Ectodermal cell (in vitro differentiated cells): ENCODE results near the gene IRAK2.

Source experiments
- H3K27ac ChIP-seq: 2 replicates; pipeline ENCODE4 v1.7.0; 2013; ENCODE audit warnings: mild to moderate bottlenecking, low read depth, low read length; ENCODE audit not compliant: insufficient read depth, poor library complexity, severe bottlenecking
- H3K27me3 ChIP-seq: 2 replicates; pipeline ENCODE4 v1.7.0; 2013; ENCODE audit warnings: mild to moderate bottlenecking, low read length; ENCODE audit not compliant: insufficient read depth, control insufficient read depth, poor library complexity, severe bottlenecking
- H3K36me3 ChIP-seq: one replicate; pipeline ENCODE4 v1.7.0; 2013; ENCODE audit warnings: low read length; ENCODE audit not compliant: control insufficient read depth, insufficient read depth
- H3K4me1 ChIP-seq: one replicate; pipeline ENCODE4 v1.7.0; 2013; ENCODE audit warnings: low read length; ENCODE audit not compliant: control insufficient read depth, insufficient read depth
- H3K4me3 ChIP-seq: 2 replicates; pipeline ENCODE4 v1.7.0; 2013; ENCODE audit warnings: low read depth, low read length, control low read depth; ENCODE audit not compliant: insufficient read depth
- H3K9me3 ChIP-seq: 2 replicates; pipeline ENCODE4 v1.7.0; 2013; ENCODE audit warnings: mild to moderate bottlenecking, low read length, moderate library complexity; ENCODE audit not compliant: control insufficient read depth
- WGBS, 2 experiments: methylation state at CpG; one replicate each; pipeline ENCODE4 v1.1.7; 2013; ENCODE audit warnings: missing lambda C conversion rate in 2 of 2; 5-methylcytosine and 5-hydroxymethylcytosine counted together

Gene IRAK2

GRCh38 chr3:10240799-10241198 lies 76.1 kb downstream of the IRAK2 start:
- H3K36me3 ChIP-seq = no peaks in the 10 kb centered on the region
- H3K27ac ChIP-seq = no peak overlapping the region
- 87 to 91% methylated on average over 6 of the region's 6 CpGs for WGBS, 2 experiments
- no peaks in the 10 kb centered on the region for H3K4me1 ChIP-seq
- no peak overlapping the region for H3K4me3 ChIP-seq
- H3K27me3 ChIP-seq = no peaks in the 10 kb centered on the region
- H3K9me3 ChIP-seq = no peaks in the 10 kb centered on the region

GRCh38 chr3:10242182-10243065 lies 77.7 kb downstream of the IRAK2 start:
- WGBS, 2 experiments = 93 to 94% methylated on average over 7 of the region's 7 CpGs

DNA sequence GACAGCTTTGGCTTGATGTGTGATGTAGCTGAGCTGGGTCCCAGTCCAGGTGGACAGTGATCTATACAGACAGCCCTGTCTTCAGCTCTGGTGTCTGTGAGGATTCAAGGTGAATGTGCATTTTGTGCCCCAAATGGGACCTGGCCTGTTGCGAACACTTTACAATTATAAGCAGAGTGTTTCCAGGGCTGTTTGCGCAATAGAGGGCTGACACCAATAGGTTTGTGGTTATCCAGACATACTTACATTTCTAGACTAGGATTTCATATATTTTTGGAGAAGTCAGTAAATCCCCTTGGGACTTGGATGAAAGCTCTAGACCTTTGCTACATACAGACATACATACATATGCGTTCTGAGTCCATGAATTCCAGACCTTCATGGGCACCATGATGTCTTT lies 79.3 kb downstream of the IRAK2 start:
- no peak overlapping the region for H3K27ac ChIP-seq
- no peak overlapping the region for H3K4me3 ChIP-seq
- no peaks in the 10 kb centered on the region for H3K36me3 ChIP-seq
- H3K9me3 ChIP-seq = no peaks in the 10 kb centered on the region
- 65 to 87% methylated on average over 2 to 3 of the region's 3 CpGs for WGBS, 2 experiments
- H3K27me3 ChIP-seq = no peaks in the 10 kb centered on the region
- no peaks in the 10 kb centered on the region for H3K4me1 ChIP-seq

More at GRCh38 chr3:10242182-10243065, 77.7 kb downstream of the IRAK2 start:
- H3K36me3 ChIP-seq = no peaks in the 10 kb centered on the region
- H3K27ac ChIP-seq = no peak overlapping the region
- no peaks in the 10 kb centered on the region for H3K27me3 ChIP-seq
- no peak overlapping the region for H3K4me3 ChIP-seq
- H3K9me3 ChIP-seq = no peaks in the 10 kb centered on the region
- no peaks in the 10 kb centered on the region for H3K4me1 ChIP-seq

- 90 to 95% methylated on average over 6 of the region's 6 CpGs for WGBS, 2 experiments
- Histone ChIP-seq H3K4me1 (no peaks in the 10 kb centered on the region), H3K27me3 (no peaks in the 10 kb centered on the region), H3K9me3 (no peaks in the 10 kb centered on the region), H3K36me3 (no peaks in the 10 kb centered on the region), H3K4me3 (no peak overlapping the region), H3K27ac (no peak overlapping the region)
Measured at GRCh38 chr3:10245081-10245712, 80.5 kb downstream of the IRAK2 start.

DNA sequence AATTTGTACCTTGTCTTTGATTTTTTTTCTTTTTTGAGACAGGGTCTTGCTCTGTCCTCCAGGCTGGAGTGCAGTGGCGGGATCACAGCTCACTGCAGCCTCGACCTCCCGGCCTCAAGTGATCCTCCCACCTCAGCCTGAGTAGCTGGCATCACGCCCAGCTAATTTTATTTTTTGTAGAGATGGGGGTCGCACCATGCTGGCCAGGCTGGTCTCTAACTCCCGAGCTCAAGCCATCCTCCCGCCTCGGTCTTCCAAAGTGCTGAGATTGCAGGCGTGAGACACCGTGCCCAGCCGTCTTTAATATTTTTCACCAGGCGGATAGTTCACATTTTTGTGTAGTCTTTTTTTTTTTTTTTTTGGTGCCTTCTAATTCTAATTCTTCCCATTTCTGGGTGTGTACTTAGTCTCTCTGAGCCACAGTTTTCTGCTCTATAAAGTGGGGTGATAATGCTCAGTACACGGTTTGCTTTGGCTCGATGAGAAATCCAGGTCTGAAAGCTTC lies 83.0 kb downstream of the IRAK2 start:
- 73 to 76% methylated on average over 14 of the region's 14 CpGs for WGBS, 2 experiments
- no peaks in the 10 kb centered on the region for H3K9me3 ChIP-seq
- H3K4me3 ChIP-seq = peak overlapping the region; percentile 78
- H3K27ac ChIP-seq = no peak overlapping the region
- H3K36me3 ChIP-seq = no peaks in the 10 kb centered on the region
- H3K4me1 ChIP-seq = no peaks in the 10 kb centered on the region
- H3K27me3 ChIP-seq = no peaks in the 10 kb centered on the region

DNA sequence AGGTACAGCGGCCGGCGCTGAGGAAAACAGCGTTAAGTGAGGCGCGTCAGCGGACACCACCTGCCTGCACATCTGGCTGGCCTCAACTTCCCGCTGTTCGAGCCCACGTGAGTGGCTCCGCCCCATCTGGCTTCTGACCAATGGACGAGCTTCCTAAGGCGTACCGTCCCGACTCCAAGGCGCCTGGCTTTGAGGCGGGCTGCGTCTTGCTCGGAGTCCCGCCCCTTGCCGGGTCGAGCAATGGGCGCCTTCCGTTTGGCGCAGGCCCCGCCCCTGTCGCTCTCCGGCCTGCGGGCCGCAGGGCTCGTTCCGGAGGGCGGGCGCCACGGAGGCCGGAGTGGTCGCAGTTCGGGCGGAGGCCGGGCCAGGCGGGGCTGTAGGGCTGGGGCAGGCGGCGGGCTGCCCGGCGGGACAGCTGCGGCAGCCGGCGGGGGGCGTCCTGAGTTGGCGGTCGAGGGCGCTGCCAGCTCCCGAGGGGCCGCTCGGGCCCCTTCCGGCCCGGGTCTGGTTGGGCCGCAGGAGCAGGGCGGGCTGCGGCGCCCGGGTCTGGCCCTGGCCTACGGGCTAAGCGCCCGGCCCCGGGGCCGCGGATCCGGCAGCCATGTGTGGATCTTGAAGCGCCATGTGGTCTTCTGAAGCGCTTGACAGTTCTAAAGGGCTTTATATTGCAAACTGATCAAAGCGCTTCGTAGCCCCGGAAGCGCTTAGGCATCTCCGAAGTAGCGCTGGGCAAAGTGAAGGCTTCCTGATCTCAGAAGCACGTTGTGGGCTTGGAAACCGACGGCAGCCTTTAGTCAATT lies 83.7 kb downstream of the IRAK2 start, which contains the start of gene TATDN2:
Gene TATDN2, plus strand, starts transcription at position 276 of the 800 bp plus-strand sequence. CDS start 742 bp downstream, outside the sequence.
- Histone ChIP-seq H3K4me3 (peak within 1 kb of the TSS; percentile 78), H3K27ac (no peak within 1 kb of the TSS), H3K27me3 (no peaks in the 10 kb centered on the region), H3K9me3 (no peaks in the 10 kb centered on the region), H3K4me1 (no peaks in the 10 kb centered on the region), H3K36me3 (no peaks in the 10 kb centered on the region)
- 0 to 1% methylated on average over 80 of the region's 80 CpGs for WGBS, 2 experiments

GRCh38 chr3:10248984-10249748 lies 84.4 kb downstream of the IRAK2 start:
- 2% methylated on average over 32 of the region's 32 CpGs for WGBS, 2 experiments
- H3K36me3 ChIP-seq = no peaks in the 10 kb centered on the region
- H3K27ac ChIP-seq = no peak overlapping the region
- H3K4me1 ChIP-seq = no peaks in the 10 kb centered on the region
- no peaks in the 10 kb centered on the region for H3K27me3 ChIP-seq
- H3K4me3 ChIP-seq = peak overlapping the region; percentile 78
- H3K9me3 ChIP-seq = no peaks in the 10 kb centered on the region

- Histone ChIP-seq H3K4me1 (no peaks in the 10 kb centered on the region), H3K36me3 (peaks cover 2% of the 10 kb centered on the region), H3K4me3 (peak overlapping the region; percentile 78), H3K27me3 (no peaks in the 10 kb centered on the region), H3K27ac (no peak overlapping the region), H3K9me3 (no peaks in the 10 kb centered on the region)
- 43 to 59% methylated on average over 3 of the region's 3 CpGs for WGBS, 2 experiments
Measured at GRCh38 chr3:10249833-10250232, 85.1 kb downstream of the IRAK2 start.

DNA sequence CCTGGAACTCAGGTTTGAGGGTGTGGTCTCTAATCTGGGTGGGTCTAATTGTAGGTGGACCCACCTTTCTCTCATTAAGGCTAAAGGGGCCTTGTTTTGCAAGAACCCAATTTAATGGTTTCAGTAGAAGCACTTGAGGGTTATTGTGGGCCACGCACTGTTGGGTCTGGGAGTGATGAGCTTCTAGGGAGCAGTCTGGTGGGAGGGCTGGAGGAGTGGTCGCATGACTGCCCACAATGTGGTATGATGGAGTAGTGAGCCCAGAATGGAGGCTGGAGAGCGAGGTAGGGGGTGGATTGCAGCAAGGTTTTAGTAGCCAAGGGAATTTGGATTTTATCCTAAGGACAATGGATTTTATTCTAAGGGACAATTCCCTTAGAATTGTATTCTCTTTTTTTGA lies 86.3 kb downstream of the IRAK2 start:
- 89 to 94% methylated on average over 3 of the region's 3 CpGs for WGBS, 2 experiments
- H3K27ac ChIP-seq = no peak overlapping the region
- no peak overlapping the region for H3K4me3 ChIP-seq
- no peaks in the 10 kb centered on the region for H3K27me3 ChIP-seq
- no peaks in the 10 kb centered on the region for H3K4me1 ChIP-seq
- peaks cover 2% of the 10 kb centered on the region for H3K36me3 ChIP-seq
- H3K9me3 ChIP-seq = no peaks in the 10 kb centered on the region
